ENCODE results near the gene VWA3A.
"Not testable (repeated sequence)": the region's sequence is repeated elsewhere in the genome, so short reads cannot be mapped to it uniquely, and the experiment has no call there.

Gene VWA3A

DNA sequence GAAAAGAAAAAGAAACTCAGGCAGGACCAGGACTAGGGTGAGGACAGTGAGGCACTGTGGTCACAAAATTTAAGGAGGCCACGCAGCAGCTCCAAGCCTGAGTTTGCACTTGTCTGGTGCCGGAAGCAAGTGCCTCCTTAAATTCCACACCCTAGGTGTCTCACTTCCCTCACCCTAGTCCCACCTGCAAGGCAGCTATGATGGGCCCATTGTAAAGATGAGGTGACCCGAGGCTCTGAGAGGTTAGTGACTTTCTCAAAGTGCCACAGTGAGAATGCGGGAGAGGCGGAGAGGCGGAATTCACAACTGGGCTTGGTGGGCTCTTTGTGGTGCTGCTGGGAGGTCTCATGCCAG lies 92.3 kb downstream of the VWA3A start:
- no peak for DNase-seq

DNA sequence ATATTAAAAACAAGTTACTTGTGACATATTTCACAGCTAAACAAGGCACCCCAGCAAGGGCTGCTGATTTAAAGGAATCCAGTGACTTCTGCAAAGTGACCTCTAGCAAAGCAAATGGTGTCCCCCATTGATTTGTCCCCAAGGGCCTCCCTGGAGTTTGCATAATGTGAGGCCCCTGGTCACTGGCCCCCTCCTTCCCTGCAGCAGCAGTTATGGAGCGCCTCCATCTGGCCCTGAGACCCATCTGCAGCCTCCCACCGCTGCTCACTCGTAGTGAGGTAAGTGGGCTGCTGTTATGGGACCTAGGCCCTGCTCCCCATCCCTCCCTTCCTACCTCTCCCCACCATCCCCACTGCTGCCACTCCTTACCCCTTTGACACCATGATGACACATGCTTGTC lies 94.2 kb downstream of the VWA3A start:
- no peak for DNase-seq

DNA sequence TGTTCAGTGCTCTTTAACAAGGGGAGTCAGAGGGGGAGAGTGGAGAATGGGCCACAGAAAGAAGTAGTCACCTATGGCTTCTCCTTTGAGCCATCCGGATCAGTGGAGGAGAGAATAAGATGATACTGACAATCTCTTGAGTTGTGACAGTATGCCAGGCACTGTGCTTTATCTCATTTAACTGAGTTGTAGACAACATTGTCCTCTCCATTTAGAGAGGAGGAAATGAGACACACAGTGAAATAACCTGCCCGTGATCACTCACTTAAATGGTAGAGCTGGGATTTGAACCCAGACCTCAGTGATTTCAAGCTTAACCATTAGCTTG lies 95.9 kb downstream of the VWA3A start:
- no peak for DNase-seq

DNA sequence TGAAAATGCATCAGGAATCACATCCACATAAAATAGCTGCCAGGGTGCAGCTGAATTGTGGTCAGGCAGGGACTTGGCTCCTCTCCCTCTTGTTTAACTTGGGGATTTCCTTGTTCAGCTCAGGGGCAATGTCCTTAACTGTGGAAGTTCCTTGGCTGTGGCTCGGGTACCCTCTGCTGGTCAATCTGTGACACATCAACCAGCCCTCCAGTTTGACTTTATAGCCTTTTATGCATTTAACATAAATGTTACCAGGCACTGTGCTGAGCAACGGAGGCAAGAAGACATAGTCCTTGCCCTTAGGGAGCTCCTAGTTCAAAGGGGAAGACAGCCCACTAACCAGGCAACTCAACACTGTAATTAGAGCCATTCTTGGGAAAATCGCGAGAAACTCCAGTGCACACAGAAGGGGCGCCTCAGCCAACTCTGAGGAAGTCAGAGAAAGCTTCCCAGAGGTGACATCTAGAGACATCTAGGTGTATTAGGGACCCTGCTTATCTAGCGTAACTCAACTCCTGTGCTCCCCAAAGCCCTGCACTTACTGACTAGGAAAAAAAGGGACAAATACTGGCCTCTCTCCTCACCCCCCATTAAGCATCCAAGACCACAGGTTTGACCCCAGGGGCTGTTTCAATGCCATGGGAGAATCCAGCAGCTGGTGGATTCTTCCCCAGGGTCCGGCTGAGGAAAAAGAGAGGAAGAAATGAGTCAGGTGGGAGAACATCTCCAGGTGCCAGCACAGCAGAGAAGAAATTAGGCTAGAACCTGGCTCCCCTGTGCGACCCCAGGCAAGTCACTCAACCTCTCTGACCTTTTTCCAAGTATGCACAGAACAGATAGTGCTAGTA lies 96.5 kb downstream of the VWA3A start:
- DNase-seq, result peak; percentile 33

DNA sequence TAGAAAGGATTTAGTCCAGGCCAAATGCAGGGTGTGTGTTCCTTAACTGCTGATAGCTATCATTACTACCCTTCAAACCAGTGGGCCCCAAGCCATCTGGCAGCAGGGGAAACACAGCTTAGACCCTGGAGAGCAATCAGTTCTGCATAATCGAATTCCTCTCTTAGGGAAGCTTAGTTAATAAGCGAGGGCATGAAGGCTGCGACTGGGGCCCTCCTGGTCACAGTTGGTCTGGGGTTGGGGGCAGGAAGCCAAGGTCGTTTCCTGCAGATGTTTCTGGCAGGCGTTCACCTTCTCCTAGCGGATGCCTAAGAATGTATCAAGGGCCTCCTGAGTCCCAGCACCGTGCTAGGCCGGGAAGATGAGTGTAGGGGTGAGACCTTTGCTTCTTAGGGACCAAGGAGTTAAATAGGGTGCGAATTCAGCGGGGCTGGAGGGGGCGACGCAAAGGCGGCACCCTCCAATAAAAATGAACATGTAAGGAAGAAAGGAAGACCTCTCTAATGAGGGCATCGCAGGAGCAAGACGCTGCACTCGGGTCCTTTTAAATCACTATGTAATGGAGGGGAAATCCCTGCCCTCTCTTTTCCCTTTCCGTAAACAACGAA lies 97.2 kb downstream of the VWA3A start:
- no peak for DNase-seq

DNA sequence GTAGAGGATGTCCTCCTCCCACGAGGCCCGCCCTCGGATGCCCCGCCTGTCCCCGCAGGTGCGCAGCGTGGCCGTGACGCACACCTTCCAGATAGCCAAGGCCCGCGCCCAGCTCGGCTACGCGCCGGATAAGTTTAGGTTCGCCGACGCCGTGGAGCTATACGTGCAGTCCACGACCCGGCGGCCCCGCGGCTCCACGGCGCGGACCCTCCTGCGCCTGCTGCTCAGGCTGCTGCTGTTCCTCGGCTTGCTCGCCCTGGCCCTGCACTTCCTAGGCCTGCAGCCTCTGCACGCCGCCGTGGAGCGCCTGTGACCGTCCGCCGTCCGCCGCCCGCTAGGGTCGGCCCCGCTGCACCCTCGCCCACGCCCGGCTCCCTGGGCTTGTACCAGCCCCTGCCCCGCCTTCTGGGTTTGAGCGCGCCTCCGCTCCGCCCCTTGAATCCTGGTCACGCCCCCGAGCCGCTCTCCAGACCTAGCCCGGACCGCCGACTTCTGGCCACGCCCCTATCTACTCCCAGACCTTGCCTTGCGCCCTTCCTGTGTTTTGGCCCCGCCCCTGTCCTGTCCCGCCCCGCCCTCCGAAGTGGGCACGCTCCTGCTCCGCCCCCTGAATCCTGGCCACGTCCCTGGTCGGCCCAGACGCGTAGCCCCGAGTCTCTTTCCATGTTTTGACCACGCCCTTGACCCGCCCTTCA lies 97.9 kb downstream of the VWA3A start:
- DNase-seq, result peak; percentile 99

DNA sequence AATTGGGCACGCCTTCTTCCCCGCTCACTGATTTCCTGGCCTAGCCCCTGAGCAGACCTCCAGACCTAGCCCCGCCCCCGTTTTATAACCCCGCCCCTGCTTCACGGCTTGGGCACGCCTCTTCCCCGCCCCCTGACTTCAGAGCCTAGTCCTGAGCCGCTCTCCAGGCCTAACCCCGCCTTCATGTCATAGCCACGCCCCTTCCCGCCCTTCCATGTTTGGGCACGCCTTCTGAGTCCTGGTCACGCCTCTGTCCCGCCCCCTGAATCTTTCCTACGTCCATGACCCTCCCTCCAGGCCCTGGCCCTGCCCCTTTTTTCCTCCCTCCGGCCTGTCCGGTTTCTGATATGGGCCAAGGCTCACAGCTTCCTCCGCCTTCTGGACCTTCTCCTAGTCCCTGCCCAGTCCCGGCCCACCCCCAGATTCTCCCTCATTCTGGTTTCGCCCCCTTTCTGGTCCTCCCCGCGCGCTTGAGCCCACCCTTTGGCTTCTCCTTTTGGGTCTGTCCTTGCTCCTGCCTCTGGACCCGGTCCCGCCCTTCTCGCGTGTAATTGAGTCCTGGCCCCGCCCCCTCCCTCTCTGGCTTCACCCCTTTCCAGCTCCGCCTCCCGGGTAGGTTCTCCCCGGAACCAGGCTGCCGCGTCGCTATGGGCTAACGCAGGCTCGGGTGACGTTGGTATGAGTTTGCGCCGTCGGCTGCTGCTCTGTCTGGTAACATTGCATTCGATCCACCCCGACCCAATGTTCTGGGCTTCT lies 98.6 kb downstream of the VWA3A start:
- peak; percentile 99 for DNase-seq

DNA sequence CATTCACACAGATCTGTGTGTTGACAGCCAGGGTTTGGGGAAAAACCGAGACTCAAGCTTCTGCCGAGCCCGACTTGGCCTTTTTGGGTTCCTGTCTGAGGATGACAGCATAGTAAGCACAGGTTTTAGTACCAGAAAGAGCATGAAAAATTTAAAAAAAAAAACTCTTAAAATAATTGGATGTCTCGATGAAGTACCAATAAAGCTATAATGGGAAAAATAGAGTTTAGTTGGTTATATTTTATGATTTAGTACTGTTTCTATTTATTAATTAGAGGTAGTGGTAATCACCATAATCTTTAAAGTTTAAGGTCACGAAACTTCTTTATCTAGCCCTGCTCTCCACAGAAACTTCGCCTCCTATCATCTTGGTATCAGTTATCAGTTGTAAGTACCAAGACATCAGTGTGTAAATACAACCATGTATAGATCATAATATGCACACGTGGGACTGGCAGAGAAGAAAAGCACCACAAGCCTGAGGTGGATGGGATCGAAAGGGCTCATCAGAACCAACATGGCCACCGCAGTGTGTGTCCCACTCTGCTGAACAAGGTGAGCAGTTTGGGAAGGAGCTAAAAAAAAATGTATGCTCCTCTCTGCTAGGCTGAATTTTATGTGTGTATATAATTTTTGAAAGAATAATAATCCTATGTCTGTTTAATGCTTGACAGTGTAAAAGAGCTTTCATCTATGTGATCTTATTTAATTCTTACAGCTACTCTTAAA lies 99.4 kb downstream of the VWA3A start:
- peak; percentile 19 for DNase-seq

DNA sequence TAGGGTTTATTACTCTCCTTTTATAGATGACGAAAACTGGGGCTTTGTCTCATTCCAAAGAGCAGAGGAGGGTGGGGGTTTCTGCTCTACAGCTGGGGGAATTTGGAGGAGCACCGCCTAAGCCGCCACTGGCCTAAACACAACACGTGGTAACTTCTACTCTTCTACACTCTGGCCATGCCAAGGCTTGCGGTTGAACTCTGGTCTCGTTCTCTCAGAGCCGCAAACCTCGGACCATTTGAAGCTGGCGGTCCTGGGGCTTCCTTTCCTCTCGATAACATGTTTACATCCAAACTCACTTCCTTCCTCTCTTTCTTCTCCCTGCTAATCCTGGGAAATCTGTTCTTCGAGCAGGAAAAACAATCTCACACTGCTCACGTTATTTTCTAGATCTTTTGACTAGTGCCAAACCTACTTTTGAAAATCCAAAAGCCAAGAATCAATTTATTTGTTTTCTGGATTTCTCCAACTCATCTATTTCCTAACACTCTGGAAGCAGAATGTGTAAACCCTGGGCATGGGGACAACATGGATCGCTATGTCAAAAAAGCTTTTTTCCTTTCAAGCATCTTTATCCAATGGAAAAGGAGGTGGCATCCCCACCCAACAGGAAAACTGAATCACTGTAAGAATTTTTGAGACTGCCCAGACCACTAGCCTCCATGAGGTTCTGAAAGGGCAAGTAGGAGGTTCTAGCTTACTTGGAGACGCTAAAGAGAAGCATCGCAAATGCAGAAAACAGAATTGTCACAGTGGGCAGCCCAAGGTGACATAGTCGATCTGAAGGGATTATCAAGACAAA lies 100.1 kb downstream of the VWA3A start:
- peak; percentile 14 for DNase-seq

DNA sequence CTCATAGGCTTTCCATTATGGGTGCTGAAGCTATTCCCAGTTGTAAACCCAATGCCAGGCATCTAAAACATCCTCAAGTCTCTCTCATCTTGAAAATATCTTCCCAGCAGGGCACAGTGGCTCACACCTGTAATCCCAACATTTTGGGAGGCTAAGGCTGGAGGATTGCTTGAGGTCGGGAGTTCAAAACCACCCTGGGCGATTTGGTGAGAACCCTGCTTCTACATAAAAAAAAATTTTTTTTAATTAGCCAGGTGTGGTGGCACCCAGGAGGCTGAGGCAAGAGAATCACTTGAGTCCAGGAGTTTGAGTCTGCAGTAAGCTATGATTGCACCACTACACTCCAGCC lies 100.7 kb downstream of the VWA3A start:
- DNase-seq, result no peak

DNA sequence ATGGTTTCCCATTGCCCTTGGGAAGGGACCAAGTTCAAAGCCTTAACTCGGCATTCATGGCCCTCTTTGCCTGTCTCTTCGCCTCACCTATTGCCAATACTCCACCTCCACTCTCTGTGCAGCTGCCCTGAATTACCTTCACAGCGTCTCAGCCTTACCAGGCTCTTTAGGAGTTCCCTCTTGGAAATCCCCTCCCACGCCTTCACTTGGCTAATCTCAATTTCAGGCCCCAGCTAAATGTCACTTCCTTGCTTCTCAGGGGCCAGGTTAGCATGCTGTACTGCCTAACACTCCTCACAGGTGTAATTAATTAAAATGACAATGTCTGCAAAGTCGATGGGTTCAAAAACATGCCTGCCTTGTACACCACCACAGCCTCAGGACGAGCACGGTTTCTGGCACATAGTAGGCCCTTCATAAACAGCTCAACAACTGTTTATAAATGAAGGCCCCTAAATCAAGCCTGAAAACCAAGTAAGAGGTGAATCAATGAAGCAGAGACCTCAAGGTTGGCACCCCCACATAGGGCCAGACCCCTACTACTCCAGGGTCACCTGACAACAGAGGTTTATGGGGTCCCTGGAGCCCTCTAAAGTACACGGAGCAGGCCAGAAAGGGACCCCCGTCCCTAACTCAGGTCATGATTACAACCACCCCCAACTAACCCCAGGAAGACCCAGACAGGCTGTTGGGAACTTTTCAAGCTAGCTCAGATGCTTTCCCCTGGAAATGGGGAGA lies 102.5 kb downstream of the VWA3A start:
- no peak for DNase-seq

DNA sequence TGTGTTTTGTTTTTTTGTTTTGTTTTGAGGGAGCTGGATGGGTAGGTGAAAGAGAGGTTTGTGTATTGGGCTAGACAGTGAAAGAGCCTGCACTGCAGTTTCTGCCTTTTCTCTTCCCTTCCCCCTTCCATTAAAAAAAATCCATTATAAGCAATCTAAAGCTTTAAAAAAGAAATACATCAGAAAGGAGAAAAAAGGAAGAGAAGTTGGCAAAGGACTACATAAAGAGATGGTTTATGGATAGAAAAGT lies 103.0 kb downstream of the VWA3A start:
- no peak for DNase-seq

DNA sequence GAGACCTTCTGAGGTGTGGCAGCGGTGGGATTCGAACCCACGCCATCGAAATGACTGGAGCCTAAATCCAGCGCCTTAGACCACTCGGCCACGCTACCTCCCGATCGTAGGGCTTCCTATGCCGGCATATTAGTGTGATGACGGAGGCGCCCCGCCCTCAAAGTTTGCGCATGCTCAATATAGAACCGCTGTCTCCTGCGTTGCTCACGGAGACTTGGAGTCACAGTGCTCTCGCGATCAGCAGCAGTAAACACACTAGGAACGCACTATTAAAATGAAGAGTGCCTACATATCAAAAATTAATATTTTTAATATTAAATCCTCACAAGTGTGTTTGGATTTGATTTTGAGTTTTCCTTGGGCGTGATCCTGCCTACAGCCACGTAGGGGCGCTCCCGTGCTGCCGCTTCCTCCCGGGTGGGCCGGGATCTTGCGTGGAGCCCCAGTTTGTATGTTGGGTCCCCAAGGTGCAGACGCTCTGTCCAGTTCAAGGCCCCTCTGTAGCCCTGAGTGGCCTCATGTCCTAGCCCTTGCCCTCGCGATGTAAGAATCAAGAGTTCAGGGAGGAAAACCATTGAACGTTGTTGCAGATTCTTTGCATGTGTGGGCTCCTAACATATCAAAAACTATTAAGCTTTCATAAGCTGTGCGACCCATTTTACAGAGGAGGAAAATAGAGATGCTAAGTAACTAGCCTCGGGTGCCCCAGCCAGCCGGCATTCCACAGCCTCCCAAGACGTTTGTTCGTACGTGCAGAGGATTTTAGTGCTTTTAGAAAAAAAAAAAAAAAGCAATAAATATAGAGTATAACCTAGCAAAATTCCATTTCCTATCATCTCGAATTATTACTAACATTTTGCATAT lies 103.6 kb downstream of the VWA3A start:
- peak; percentile 79 for DNase-seq

DNA sequence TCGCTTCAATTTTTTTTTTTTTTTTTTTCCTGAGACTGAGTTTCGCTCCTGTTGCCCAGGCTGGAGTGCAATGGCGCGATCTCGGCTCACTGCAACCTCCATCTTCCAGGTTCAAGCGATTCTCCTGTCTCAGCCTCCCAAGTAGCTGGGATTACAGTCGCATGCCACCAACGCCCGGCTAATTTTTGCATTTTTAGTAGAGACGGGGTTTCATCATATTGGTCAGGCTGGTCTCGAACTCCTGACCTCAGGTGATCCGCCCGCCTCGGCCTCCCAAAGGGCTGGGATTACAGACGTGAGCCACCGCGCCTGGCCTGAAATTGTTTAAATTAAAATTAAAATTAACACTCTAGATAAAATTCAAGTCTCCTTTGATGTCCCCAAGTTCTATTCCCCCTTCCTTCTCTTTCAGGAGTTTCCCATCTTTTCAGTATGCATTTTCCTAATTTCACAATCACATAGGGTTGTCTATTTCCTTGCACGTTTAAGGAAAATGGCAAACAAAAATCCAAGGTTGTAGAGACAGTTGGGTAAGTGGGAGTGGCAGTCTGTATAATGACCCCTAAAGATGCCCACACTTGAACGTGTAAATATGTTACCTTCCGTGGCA lies 104.3 kb downstream of the VWA3A start:
- DNase-seq, result not testable (repeated sequence)

DNA sequence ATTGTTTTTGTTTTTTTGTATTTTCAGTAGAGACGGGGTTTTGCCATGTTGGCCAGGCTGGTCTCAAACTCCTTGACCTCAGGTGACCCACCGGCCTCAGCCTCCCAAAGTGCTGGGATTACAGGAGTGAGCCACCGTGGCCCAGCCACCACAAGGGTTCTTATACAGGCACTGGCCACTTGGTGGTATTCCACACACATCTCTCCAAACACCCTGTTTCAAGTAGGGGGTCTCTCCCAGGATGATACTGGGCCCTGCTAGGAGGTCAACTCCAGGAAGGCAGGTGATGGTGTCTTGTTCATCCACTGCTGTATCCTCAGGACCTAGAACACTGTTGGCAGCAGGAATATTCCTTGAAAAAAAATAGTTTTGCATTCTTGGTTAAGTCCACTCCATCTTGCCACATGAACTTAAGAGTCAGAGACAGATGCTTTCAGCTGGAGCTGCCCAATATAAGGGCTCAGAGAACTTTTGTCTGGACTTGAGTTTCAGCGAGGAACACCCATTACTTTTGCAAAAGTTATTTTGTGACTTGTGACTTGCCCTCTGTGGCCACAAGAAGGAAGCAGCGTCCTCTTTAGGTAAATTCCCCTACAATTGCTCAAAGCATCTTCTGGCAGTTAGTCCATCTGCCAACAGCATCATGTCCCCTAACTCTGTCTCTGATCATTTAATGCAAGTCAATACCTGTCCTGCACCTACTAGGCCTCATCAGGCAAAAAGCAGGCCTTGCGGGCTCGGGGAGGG lies 106.4 kb downstream of the VWA3A start:
- DNase-seq, result no peak

DNA sequence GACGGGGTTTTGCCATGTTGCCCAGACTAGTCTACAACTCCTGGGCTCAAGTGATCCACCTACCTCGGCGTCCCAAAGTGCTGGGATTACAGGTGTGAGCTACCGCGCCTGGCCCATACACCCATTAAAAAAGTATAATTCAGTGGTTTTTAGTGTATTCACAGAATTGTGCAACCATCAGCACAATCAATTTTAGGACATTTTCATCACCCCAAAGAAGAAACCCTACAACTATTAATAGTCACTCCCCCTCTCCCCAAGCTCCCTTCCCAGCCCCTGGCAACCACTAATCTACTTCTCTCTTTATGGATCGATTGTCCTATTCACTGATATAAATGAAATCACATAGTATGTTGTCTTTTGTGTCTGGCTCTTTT lies 109.9 kb downstream of the VWA3A start:
- DNase-seq, result no peak

DNA sequence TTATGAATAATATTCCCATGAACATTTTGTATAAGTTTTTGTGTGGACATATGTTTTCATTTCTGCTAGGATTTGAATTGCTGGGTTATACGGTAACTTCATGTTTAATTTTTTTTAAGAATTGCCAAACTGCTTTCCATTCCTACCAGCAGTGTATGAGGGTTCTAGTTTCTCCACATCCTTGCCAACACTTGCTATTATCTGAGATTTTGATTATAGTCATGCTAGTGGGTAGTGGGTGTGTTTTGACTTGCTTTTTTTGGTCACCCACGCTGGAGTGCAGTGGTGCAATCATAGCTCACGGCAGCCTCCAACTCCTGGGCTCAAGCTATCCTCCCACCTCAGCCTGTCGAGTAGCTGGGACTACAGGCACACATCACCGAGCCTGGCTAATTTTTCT lies 110.8 kb downstream of the VWA3A start:
- DNase-seq, result no peak

DNA sequence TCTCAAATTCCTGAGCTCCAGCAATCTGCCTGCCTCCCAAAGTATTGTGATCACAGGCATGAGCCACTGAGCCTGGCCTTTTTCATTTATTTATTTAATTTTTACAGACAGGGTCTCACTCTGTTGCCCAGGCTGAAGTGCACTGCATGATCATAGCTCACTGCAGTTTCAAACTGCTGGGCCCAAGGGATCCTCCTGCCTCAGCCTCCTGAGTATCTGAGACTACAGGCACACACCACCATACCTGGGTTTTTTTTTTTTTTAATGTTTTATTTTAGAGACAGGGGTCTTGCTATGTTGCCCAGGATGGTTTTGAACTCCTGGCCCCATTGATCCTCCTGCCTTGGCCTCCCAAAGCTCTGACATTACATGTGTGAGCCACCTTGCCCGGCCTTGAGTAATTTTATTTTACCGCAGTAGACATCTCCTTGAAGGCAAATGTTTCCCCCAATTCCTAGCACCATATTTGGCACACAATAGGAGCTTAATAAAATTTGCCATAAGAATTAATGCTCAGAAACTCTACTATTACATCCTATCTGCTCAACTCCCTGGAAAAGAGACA lies 111.8 kb downstream of the VWA3A start:
- no peak for DNase-seq

DNA sequence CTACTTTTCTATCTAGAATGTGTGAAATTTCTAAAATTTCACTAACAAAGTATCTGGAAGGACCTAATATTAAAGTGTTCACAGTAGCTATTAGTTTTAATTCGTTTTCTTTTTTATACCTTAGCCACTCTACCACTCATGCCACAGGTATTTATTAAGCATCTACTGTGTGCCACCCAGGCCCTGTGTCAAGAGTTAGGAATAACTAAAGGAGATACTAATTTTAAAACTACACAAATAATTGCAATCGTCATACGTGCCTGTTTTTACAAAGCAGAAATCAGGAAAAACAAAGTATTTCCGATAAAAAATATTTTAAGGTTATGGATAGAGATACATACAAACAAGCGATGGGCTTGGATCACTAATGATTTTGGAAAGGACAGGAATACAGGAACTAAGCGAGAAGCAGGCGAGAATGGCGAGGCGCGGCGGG lies 113.3 kb downstream of the VWA3A start:
- DNase-seq, result no peak
